GM12878 (cell line): ENCODE data around the gene IL37. TPM values are rescaled to one million over a fixed set of nuclear protein-coding genes. Genes with fewer than 3 reads are reported as not detected.
"Not testable (repeated sequence)": the region's sequence is repeated elsewhere in the genome, so short reads cannot be mapped to it uniquely, and the experiment has no call there.

Experiments
- ATAC-seq: fragments of 200-7000 bp; cut with Tn5 transposase; 3 replicates; pipeline ENCODE4 v1.9.1; 2020; ENCODE audit warnings: mild to moderate bottlenecking, moderate library complexity
- BruUV-seq: library from RNA; stranded (reverse); fragments of 400-500 nt; replicated peaks from 2 replicates; lab custom pipeline; 2021; lab: Mats Ljungman, UMichigan
- CTCF ChIA-PET: fragments of 300-600 bp; sonication (Branson Sonifier 250); formaldehyde crosslinking; extraction: SDS; loops from one replicate; lab custom pipeline; 2021; ENCODE audit warnings: inconsistent platforms; lab: Yijun Ruan, JAX
- POLR2A ChIA-PET: fragments of 350-600 bp; formaldehyde crosslinking; extraction: SDS; loops from one replicate; lab custom pipeline; 2021; ENCODE audit warnings: inconsistent platforms; lab: Charles Lee
- RAD21 ChIA-PET: fragments of 300-600 bp; sonication (Branson Sonifier 250); formaldehyde crosslinking; loops from one replicate; lab custom pipeline; 2023; ENCODE audit warnings: antibody characterized with exemption; ENCODE audit not compliant: unreplicated experiment; lab: Charles Lee
- SMC1A ChIA-PET: fragments of 300-600 bp; sonication (Branson Sonifier 250); formaldehyde crosslinking; loops from one replicate; lab custom pipeline; 2023; ENCODE audit not compliant: unreplicated experiment, uncharacterized antibody; lab: Charles Lee
- DNase-seq: peaks from one replicate; pipeline ENCODE4 v3.0.0-alpha.2; 2011; ENCODE audit warnings: low read depth, low spot score
- FAIRE-seq: peaks from 3 replicates; lab custom pipeline; 2011; peaks lifted over from hg19 to GRCh38; lab: Jason Lieb, UNC
- H2AFZ ChIP-seq: 2 replicates; pipeline ENCODE4 v1.6.0; 2011; ENCODE audit warnings: low read depth, low read length, control low read depth; ENCODE audit not compliant: control insufficient read depth
- H3K27ac ChIP-seq: 2 replicates; pipeline ENCODE4 v1.5.1; 2011; ENCODE audit warnings: control low read depth; ENCODE audit not compliant: control insufficient read depth, insufficient read depth
- H3K27me3 ChIP-seq, 2 experiments: replicated peaks in 1 of 2; 2 replicates each; pipeline versions ENCODE4 v1.6.0 to v1.6.1; 2011; ENCODE audit warnings: low read length in 1 of 2; ENCODE audit not compliant: control insufficient read depth in 2 of 2, insufficient read depth in 2 of 2
- H3K36me3 ChIP-seq, 2 experiments: 2 replicates each; pipeline ENCODE4 v1.5.1; 2011; ENCODE audit warnings: low read length in 1 of 2; ENCODE audit not compliant: control insufficient read depth in 2 of 2, insufficient read depth in 2 of 2
- H3K4me1 ChIP-seq: 2 replicates; pipeline ENCODE4 v1.6.1; 2011; ENCODE audit warnings: mild to moderate bottlenecking, low read length, moderate library complexity, mixed read lengths; ENCODE audit not compliant: control insufficient read depth, insufficient read depth
- H3K4me2 ChIP-seq: 2 replicates; pipeline ENCODE4 v1.6.0; 2011; ENCODE audit warnings: control low read depth; ENCODE audit not compliant: control insufficient read depth, insufficient read depth
- H3K4me3 ChIP-seq: fragments of 200-600 bp; sonication (generic); 2 replicates; pipeline ENCODE4 v1.5.1; 2016
- H3K79me2 ChIP-seq: 2 replicates; pipeline ENCODE4 v1.6.0; 2011; ENCODE audit warnings: low read length; ENCODE audit not compliant: control insufficient read depth, insufficient read depth
- H3K9ac ChIP-seq: 2 replicates; pipeline ENCODE4 v1.8.0; 2011; ENCODE audit warnings: low read length, control low read depth, mixed read lengths; ENCODE audit not compliant: control insufficient read depth, insufficient read depth
- H3K9me3 ChIP-seq: replicated peaks from 3 replicates; pipeline ENCODE4 v1.5.1; 2011; ENCODE audit warnings: mild to moderate bottlenecking, low read length; ENCODE audit not compliant: control insufficient read depth, insufficient read depth
- H4K20me1 ChIP-seq: 2 replicates; pipeline ENCODE4 v1.6.0; 2011; ENCODE audit not compliant: control insufficient read depth, insufficient read depth
- IRF4 ChIP-seq: IDR thresholded peaks from 2 replicates; pipeline ENCODE4 v1.6.1; 2011; ENCODE audit warnings: low read depth, low read length
- RELB ChIP-seq: fragments of 450-650 bp; IDR thresholded peaks from 2 replicates; pipeline ENCODE4 v1.6.1; 2017; ENCODE audit warnings: low read depth, mild to moderate bottlenecking, moderate library complexity
- SP1 ChIP-seq: IDR thresholded peaks from one replicate; pipeline ENCODE4 v1.6.1; 2011; ENCODE audit warnings: low read depth, low read length
- SREBF2 ChIP-seq: IDR thresholded peaks from 2 replicates; pipeline ENCODE4 v1.6.1; 2012; ENCODE audit warnings: mild to moderate bottlenecking, low read length
- SUPT20H ChIP-seq: IDR thresholded peaks from 2 replicates; pipeline ENCODE4 v1.6.1; 2011; ENCODE audit warnings: low read depth, mild to moderate bottlenecking, low read length, moderate library complexity, borderline replicate concordance; ENCODE audit not compliant: control insufficient read depth
- USF1 ChIP-seq: IDR thresholded peaks from 2 replicates; pipeline ENCODE4 v1.6.1; 2011; ENCODE audit warnings: borderline replicate concordance, low read depth, mild to moderate bottlenecking, moderate library complexity, mixed read lengths, low read length; ENCODE audit not compliant: insufficient read depth; ENCODE audit errors: extremely low read length
- WGBS: methylation state at CpG from one replicate; pipeline ENCODE4 v1.1.6; 2016; ENCODE audit warnings: low lambda C conversion rate; ENCODE audit not compliant: insufficient replicate concordance, insufficient coverage; ENCODE audit errors: missing lambda C conversion rate; 5-methylcytosine and 5-hydroxymethylcytosine counted together
- in situ Hi-C: fragments of 300-500 bp; cut with MboI; formaldehyde crosslinking; loops from 9 replicates; pipeline ENCODE4 v1.14.3; 2018; ENCODE audit warnings: mixed read lengths
- intact Hi-C: fragments of 100-400 bp; cut with micrococcal nuclease; formaldehyde crosslinking; loops from one replicate; pipeline ENCODE4 v1.14.2; 2022; ENCODE audit not compliant: unreplicated experiment
- polyA plus RNA-seq, 11 experiments: library from polyadenylated mRNA; depleted of rRNA in 4 of 11; unstranded in 6 of 11; stranded (reverse) in 5 of 11; fragments of >200 nt; fragmentation: Nextera tagmentation in 4 of 11; fragmentation: Illumina TruSeq in 1 of 11; extraction: Ambion mirVana in 4 of 11; extraction: Trizol in 1 of 11; gene quantifications; 1 replicate in 1 of 11; 2 replicates in 10 of 11; pipeline versions ENCODE4 v1.2.1 to v1.2.3, GENCODE V29; 2011 to 2016; ENCODE audit warnings: inconsistent platforms in 2 of 11, missing spikeins in 2 of 11, low read depth in 1 of 11
- total RNA-seq, 4 experiments: library from RNA; depleted of rRNA in 3 of 4; stranded (reverse); fragments of >200 nt in 3 of 4; fragmentation: Illumina TruSeq in 1 of 4; extraction: Trizol in 1 of 4; gene quantifications; 2 replicates each; pipeline versions ENCODE4 v1.2.1 to v1.2.3, GENCODE V29; 2013 to 2021
- TF ChIP-seq, protein P1 (sequence below), 3 experiments: IDR thresholded peaks in 2 of 3; conservative IDR thresholded peaks in 1 of 3; 2 replicates each; pipeline ENCODE4 v1.5.1; 2011; ENCODE audit warnings: low read depth in 3 of 3, low read length in 3 of 3, mild to moderate bottlenecking in 3 of 3, control low read depth in 2 of 3, moderate library complexity in 2 of 3, inconsistent platforms in 1 of 3, mixed read lengths in 1 of 3; ENCODE audit not compliant: control insufficient read depth in 2 of 3, insufficient read depth in 1 of 3; ENCODE audit errors: extremely low read depth in 1 of 3
- TF ChIP-seq, protein P2 (sequence below): fragments of 450-650 bp; IDR thresholded peaks from 2 replicates; pipeline ENCODE4 v1.6.1; 2017; ENCODE audit warnings: mild to moderate bottlenecking

Gene IL37
- total and polyA plus RNA-seq, 10 of the 15 experiments (the other 5 are each of a cell fraction or from before 2014, with no cell fraction given) = 0.41 to 0.54 TPM; not detected in 8

- WGBS = 34% methylated on average over 2 of the region's 2 CpGs
- in situ Hi-C loops, intact Hi-C loops, BruUV-seq, H3K4me1 ChIP-seq, H3K4me2 ChIP-seq, DNase-seq, H3K36me3 ChIP-seq, POLR2A ChIA-PET, H2AFZ ChIP-seq, H3K27ac ChIP-seq, H3K27me3 ChIP-seq, CTCF ChIA-PET, H4K20me1 ChIP-seq, ATAC-seq, H3K9me3 ChIP-seq, H3K4me3 ChIP-seq, H3K9ac ChIP-seq, FAIRE-seq, RAD21 ChIA-PET, H3K79me2 ChIP-seq: not testable (repeated sequence)
- SMC1A ChIA-PET = interaction anchor here (0.6 kb wide), 1 partner anchor 33 kb away, joined by 3 read pairs; no protein-coding TSS in a partner anchor
Observed at GRCh38 chr2:112908559-112908958, 2.4 kb upstream of the IL37 start.

DNA sequence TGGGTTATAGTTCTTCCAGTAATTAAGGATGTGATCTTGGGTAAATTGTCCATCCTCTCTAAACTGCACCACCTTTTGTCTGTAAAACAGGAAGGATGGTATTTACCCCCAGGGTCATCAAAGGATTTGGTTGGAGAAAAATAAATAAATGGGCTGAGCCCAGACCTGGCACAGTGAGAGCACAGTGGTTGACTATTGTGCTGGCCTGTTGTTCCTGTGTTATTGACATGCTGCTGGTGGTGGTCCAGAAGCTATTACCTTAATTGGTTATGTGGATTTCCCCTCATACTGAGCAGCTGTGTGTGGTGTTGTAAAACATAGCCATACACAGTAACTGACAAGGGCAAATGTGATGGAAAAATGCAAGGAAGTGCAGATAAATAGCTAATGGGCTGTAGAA, 746 bp upstream of the IL37 start:
- no peaks in the 10 kb centered on the region for H3K79me2 ChIP-seq
- no peak for DNase-seq
- BruUV-seq = no TSS peak
- no peak overlapping the region for H2AFZ ChIP-seq
- ChIA-PET SMC1A (no interaction called here), POLR2A (no interaction called here), RAD21 (no interaction called here), CTCF (interaction anchor here (1.9 kb wide), 1 partner anchor 32 kb away, joined by 8 read pairs; no protein-coding TSS in a partner anchor)
- FAIRE-seq = no peak
- H4K20me1 ChIP-seq = no peaks in the 10 kb centered on the region
- no peak overlapping the region for H3K4me3 ChIP-seq
- intact Hi-C loops = no loop called here
- H3K9ac ChIP-seq = no peak overlapping the region
- H3K9me3 ChIP-seq = no peaks in the 10 kb centered on the region
- no peak overlapping the region for H3K27ac ChIP-seq
- ATAC-seq = no peak
- H3K36me3 ChIP-seq = no peaks in the 10 kb centered on the region
- H3K4me2 ChIP-seq = no peak overlapping the region
- in situ Hi-C loops = no loop called here
- H3K27me3 ChIP-seq = no peaks in the 10 kb centered on the region
- no peaks in the 10 kb centered on the region for H3K4me1 ChIP-seq
- TF ChIP-seq, protein P1, sequence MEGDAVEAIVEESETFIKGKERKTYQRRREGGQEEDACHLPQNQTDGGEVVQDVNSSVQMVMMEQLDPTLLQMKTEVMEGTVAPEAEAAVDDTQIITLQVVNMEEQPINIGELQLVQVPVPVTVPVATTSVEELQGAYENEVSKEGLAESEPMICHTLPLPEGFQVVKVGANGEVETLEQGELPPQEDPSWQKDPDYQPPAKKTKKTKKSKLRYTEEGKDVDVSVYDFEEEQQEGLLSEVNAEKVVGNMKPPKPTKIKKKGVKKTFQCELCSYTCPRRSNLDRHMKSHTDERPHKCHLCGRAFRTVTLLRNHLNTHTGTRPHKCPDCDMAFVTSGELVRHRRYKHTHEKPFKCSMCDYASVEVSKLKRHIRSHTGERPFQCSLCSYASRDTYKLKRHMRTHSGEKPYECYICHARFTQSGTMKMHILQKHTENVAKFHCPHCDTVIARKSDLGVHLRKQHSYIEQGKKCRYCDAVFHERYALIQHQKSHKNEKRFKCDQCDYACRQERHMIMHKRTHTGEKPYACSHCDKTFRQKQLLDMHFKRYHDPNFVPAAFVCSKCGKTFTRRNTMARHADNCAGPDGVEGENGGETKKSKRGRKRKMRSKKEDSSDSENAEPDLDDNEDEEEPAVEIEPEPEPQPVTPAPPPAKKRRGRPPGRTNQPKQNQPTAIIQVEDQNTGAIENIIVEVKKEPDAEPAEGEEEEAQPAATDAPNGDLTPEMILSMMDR (IDR thresholded peaks at IDR 0.05 in 2 of 3, conservative IDR thresholded peaks at IDR 0.05 in 1 of 3; ENCODE audit: control insufficient read depth in 2 of 3, extremely low read depth in 1 of 3, insufficient read depth in 1 of 3, low read depth in 3 of 3, low read length in 3 of 3) = no peak
- TF ChIP-seq USF1 (no peak), SP1 (no peak), SUPT20H (no peak), RELB (no peak), SREBF2 (no peak), IRF4 (no peak)
- TF ChIP-seq, protein P2, sequence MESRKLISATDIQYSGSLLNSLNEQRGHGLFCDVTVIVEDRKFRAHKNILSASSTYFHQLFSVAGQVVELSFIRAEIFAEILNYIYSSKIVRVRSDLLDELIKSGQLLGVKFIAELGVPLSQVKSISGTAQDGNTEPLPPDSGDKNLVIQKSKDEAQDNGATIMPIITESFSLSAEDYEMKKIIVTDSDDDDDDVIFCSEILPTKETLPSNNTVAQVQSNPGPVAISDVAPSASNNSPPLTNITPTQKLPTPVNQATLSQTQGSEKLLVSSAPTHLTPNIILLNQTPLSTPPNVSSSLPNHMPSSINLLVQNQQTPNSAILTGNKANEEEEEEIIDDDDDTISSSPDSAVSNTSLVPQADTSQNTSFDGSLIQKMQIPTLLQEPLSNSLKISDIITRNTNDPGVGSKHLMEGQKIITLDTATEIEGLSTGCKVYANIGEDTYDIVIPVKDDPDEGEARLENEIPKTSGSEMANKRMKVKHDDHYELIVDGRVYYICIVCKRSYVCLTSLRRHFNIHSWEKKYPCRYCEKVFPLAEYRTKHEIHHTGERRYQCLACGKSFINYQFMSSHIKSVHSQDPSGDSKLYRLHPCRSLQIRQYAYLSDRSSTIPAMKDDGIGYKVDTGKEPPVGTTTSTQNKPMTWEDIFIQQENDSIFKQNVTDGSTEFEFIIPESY = no peak
